GM21576 (cell line): ENCODE data around the gene CAMTA1.

ENCODE experiments used
- ATAC-seq: cut with Tn5 transposase; IDR thresholded peaks from one replicate; pipeline ENCODE4 v1.9.1; 2021; ENCODE audit warnings: mild to moderate bottlenecking, moderate library complexity; ENCODE audit not compliant: unreplicated experiment

CAMTA1 gene

GRCh38 chr1:6951536-6951935, 166.3 kb downstream of the CAMTA1 start:
- no peak for ATAC-seq

GRCh38 chr1:6953216-6953615, 168.0 kb downstream of the CAMTA1 start:
- ATAC-seq = no peak

DNA sequence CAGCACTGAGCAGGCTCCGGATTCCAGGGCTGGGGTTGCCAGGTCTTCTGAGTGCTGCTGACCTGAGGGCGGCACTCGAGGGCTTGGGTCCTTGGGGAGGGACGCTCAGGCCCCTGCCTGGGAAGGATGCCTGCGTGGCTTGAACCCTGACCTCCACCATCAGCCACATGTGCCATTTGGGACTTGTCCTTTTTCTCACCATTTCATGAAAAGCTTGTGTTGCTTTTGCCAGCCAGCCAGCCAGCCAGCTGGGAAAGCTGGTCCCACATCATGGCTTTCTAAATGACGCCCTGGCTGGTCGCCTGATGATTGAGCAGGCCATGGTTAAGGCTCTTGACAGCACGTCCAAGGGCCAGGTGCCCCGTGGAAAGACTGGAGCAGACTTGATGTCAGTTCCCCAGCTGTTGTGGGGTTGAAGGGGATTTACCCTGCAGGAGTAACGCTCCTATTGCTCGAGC, 168.7 kb downstream of the CAMTA1 start:
- no peak for ATAC-seq

GRCh38 chr1:6954591-6954990, 169.3 kb downstream of the CAMTA1 start:
- no peak for ATAC-seq

DNA sequence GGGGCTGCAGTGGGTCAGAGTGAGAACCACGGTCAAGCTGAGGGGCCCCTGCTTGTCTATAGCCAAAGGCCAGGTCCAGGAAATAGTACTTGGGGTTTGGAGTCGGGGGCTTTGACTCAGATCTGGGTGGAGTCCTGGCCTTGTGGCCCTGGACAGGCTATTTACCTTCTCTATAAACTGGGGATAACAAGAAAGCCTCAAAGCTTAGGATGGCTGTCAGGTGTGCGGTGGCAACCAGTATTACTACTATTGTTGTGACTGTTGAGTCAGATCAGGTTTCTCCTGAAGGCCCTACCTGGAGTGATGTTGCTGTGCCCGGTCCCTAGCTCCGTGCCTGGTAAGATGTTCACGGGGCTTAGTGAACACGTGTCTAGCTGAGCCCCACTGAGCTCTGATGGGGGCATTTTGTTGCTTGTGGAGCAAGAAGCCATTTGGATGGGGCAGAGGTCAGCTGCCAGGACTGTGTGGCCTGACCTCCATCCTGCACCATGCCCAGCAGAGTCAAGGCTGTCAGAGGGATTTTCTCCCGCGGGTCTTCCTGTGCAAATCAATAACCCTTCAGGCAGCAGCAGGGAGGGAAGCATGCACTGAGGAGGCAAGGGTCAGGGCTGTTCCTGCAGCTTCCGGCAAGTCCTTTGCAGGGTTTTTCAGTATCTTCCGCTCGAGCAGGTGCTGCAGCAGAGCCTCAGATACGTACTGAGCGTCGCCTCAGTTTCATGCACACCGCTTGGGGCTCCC, 170.3 kb downstream of the CAMTA1 start:
- no peak for ATAC-seq

- no peak for ATAC-seq
These were observed 171.4 kb downstream of the CAMTA1 start for GRCh38 chr1:6956488-6957159.

DNA sequence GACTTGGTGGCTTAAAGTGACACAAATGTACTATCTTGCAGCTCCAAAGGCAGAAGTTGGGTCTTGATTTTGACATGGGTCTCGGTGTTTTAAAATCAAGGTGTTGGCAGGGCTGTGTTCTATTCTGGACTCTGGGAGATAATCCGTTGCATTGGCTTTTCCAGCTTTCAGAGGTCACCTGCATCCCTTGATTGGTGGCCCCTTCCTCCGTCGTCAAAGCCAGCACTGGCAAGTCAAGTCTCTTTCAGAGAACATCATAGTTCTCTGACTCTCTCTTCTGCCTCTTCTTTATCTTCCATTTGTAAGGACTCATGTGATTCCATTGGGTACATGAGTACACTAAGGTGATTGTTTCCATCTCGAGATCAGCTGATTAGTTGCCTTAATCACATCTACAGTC, 172.1 kb downstream of the CAMTA1 start:
- ATAC-seq = no peak

GRCh38 chr1:6958407-6959030, 173.3 kb downstream of the CAMTA1 start:
- no peak for ATAC-seq

- no peak for ATAC-seq
These were observed 174.2 kb downstream of the CAMTA1 start for GRCh38 chr1:6959491-6959890.

DNA sequence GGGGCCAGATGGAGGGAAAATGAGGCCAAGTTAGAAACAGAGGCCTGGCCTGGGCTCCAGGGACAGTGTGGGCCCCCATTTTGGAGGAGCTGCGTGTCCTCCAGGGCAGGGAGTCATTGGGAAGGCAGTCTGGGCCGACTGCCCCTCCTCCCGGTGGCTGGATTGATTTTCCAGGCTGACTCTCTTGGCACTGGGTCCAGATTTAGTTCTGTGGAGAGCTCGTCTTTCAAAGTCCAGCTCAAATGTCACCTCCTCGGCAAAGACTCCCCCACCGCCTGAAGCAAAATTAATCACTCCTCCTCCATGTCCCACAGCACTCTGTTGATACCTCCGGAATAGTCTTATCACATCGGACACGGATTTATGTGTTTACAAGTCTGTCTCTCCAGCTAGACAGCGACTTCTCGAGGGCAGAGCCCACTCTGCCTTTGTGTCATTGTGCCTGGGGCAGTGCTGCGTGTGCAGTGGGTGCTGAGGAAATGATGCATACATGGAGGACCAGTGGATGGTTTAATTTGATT, 175.1 kb downstream of the CAMTA1 start:
- no peak for ATAC-seq

- no peak for ATAC-seq
These were observed 175.6 kb downstream of the CAMTA1 start for GRCh38 chr1:6960860-6961259.

DNA sequence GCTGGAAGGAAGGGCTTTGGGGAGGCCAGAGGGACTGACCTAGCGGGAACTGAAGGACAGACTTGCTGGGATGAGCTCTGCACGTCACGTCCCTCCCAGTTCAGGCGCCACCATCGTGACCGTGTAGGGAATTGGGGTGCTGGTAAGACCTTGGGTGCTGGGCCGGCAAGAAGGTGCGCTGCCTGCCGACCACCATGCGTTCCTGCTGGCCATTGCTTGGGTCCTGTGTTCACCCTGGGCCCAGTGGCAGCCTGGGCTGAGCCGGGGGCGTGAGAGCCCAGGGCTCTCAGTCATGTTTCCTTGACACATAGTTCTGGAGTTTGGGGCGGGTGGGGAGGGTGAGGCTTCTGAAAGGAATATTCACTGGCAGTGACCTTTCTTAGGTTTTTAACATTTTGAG, 176.0 kb downstream of the CAMTA1 start:
- no peak for ATAC-seq

GRCh38 chr1:6961905-6962477, 176.7 kb downstream of the CAMTA1 start:
- ATAC-seq = no peak

DNA sequence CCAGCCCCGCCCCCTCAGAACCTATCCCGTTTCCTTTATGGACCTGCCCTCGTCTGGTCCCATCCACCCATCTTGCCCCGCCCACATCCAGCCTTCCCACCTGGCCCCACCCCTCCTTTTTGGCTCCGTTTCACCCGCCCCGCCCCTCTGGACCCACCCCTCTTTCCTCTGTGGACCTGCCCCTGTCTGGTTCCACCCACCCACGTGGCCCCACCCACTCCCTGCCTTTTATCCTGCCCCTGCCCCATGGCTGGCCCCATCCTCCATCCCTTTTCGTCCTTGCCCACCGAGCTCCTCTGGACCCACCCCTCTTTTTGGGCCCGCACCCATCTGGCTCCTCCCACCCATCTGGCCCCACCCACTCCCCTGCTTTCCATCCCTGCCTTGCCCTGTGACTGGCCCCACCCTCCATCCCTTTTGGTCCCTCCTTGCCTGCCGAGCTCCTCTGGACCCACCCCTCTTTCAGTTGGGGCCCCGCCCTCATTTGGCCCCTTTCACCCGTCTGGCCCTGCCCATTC, 177.3 kb downstream of the CAMTA1 start:
- no peak for ATAC-seq

DNA sequence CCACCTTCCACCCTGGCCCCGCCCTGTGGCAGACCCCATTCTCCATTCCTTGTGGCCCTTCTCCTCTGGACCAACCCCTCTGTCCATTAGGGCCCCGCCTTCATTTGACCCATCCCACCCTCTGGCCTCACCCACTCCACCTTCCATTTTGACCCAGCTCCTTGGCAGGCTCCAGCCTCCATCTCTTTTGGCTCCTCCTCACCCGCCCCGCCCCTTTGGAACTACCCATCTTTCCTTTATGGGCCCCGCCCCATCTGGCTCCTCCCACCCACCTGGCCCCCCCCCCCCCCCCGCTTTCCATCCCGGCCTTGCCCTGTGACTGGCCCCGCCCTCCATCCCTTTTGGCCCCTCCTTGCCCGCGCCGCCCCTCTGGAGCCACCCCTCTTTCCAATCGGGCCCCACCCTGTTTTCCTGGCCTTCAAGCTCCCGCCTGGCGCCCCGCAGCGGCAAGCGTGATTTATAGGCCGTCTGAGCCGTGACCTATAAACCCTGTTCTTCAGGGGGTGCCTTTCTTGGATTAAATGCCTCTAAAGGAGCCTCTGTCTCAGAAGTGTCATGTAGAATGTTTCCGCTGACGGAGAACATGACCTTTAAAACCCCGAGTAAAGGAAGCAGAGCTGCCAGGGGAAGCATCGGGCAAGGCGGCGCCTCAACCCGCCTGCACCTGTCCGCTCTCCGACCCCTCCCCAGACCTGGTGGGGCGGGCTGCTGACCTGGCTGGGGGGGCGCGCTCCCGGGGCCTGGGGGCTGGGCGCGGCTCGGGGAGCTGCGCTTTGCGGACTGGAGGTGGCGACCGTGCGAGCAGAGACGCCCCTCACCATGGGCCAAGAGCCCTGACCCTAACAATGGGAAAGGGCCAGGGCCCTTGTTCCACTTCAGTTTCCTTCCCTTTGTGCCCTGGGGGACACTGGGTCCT, 178.0 kb downstream of the CAMTA1 start:
- no peak for ATAC-seq

DNA sequence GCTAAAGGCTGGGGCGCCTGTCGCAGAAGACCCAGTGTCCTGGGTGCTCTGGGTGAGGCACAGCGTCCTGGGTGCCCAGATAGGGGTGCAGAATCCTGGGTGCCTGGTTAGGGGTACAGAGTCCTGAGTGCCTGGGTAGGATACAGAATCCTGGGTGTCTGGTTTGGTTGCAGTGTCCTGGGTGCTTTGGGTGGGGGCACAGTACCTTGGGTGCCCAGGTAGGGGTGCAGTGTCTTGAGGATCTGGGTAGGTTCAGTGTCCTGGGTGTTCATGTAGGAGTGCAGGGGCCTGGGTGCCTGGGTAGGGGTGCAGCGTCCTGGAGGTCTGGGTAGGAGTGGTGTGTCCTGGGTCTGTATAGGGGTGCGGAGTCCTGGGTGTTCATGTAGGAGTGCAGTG, 178.7 kb downstream of the CAMTA1 start:
- no peak for ATAC-seq

DNA sequence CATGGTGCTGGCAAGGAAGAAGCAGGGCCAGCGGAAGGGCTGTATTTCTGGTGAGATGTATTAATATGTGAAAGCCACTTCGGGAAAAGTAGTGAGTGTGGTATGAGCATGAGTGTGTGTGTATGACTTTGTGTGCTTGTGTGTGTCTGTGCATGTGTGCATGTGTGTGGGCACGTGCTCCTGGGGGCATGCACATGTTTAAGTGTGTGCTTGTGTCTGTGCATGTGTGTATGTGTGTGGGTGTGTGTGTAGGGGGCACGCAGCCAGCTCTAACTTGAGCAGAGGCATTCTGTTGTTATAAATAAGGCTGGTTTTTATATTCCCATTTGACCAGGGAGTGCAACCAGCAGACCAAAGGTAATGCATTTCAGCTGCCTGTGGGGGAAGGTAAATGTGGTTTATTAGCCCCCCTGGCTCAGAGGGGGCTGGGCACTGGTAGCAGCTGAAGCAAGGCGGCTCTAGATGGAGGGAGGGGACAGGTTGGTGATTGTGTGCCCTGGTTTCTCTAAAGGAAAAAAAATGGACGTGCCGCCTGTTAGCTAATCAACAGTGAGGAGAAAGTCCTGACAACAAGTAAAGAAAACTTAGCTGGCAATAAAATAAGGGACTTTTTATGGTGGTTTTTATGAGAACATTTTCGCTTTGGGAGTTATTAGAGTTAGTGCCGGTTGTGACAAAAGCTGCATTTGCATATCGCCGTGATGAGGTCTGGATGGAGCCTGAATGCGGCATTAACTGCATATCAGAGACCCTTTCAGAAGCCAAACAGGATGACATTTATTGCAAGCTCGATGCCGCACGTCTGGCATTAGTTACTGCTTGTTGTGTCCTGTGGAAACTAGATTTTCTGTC, 180.1 kb downstream of the CAMTA1 start:
- no peak for ATAC-seq

GRCh38 chr1:6965935-6966241, 180.6 kb downstream of the CAMTA1 start:
- no peak for ATAC-seq

DNA sequence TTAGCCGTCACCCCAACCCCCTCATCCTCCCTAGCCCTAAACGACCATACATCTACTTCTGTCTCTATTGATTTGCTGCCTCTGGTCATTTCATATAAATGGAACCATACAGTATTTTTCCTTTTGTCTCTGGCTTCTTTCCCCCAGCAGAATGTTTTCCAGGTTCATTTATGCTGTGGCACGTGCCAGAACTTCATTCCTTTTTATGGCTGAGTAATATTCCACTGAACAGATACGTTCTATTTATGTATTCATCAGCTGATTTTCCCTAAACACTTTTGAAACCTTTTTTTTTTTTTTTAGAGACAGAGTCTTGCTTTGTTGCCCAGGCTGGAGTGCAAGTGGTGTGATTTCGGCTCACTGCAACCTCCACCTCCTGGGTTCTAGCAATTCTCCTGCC, 181.1 kb downstream of the CAMTA1 start:
- ATAC-seq = no peak
